Peyer's patch (tissue), 4 donors: ENCODE data around the gene SLC29A1.

Experiments
- CTCF ChIP-seq, 6 experiments: fragments of 450-650 bp in 4 of 6; fragments of 200-600 bp in 2 of 6; sonication (generic) in 1 of 6; IDR thresholded peaks; one replicate each; pipeline ENCODE4 v1.5.1; 2017 to 2019; ENCODE audit warnings: antibody characterized with exemption in 6 of 6, mild to moderate bottlenecking in 3 of 6, moderate library complexity in 1 of 6
- POLR2A ChIP-seq, 2 donors: fragments of 450-650 bp; IDR thresholded peaks; one replicate each; pipeline ENCODE4 v1.5.1; 2017; ENCODE audit warnings: antibody characterized with exemption in 2 of 2, mild to moderate bottlenecking in 2 of 2, moderate library complexity in 2 of 2

- TF ChIP-seq CTCF (IDR thresholded peaks at IDR 0.05) (no peak), POLR2A (IDR thresholded peaks at IDR 0.05) (no peak)
Measured at GRCh38 chr6:44233567-44234100, 10.2 kb downstream of the SLC29A1 start.
